Measurements from ENCODE around the gene STPG1.

Gene STPG1

GRCh38 chr1:24426744-24427544 is 13.4 kb upstream of the STPG1 start:
- no peaks in the 10 kb centered on the region for H3K4me1 ChIP-seq (ENCODE audit: insufficient read depth, poor library complexity, severe bottlenecking)
- DNase-seq (ENCODE audit: low spot score) = no peak
- H3K27me3 ChIP-seq (ENCODE audit: insufficient read depth, poor library complexity, severe bottlenecking) = no peaks in the 10 kb centered on the region
- H3K9me3 ChIP-seq (ENCODE audit: severe bottlenecking) = no peaks in the 10 kb centered on the region
- no peak for ATAC-seq (ENCODE audit: low read depth)
- H3K36me3 ChIP-seq (ENCODE audit: low read depth) = peaks cover 21% of the 10 kb centered on the region
- H3K4me3 ChIP-seq (ENCODE audit: severe bottlenecking) = no peak overlapping the region
- TF ChIP-seq CTCF (IDR thresholded peaks at IDR 0.05; ENCODE audit: poor library complexity, severe bottlenecking) = no peak
- H3K27ac ChIP-seq (ENCODE audit: poor library complexity, severe bottlenecking) = no peak overlapping the region

GRCh38 chr1:24425922-24426321 is 12.3 kb upstream of the STPG1 start:
- no peaks in the 10 kb centered on the region for H3K4me1 ChIP-seq (ENCODE audit: insufficient read depth, poor library complexity, severe bottlenecking)
- H3K27ac ChIP-seq (ENCODE audit: poor library complexity, severe bottlenecking) = no peak overlapping the region
- H3K4me3 ChIP-seq (ENCODE audit: severe bottlenecking) = no peak overlapping the region
- TF ChIP-seq CTCF (IDR thresholded peaks at IDR 0.05; ENCODE audit: poor library complexity, severe bottlenecking) = no peak
- DNase-seq (ENCODE audit: low spot score) (no peak), ATAC-seq (ENCODE audit: low read depth) (no peak)
- no peaks in the 10 kb centered on the region for H3K9me3 ChIP-seq (ENCODE audit: severe bottlenecking)
- H3K27me3 ChIP-seq (ENCODE audit: insufficient read depth, poor library complexity, severe bottlenecking) = no peaks in the 10 kb centered on the region
- H3K36me3 ChIP-seq (ENCODE audit: low read depth) = peaks cover 27% of the 10 kb centered on the region

- ATAC-seq (ENCODE audit: low read depth) = no peak
Observed at GRCh38 chr1:24425441-24425840, 11.9 kb upstream of the STPG1 start.

GRCh38 chr1:24424990-24425389 is 11.4 kb upstream of the STPG1 start:
- ATAC-seq (ENCODE audit: low read depth) (no peak), DNase-seq (ENCODE audit: low spot score) (no peak)
- Histone ChIP-seq H3K4me3 (ENCODE audit: severe bottlenecking) (no peak overlapping the region), H3K27me3 (ENCODE audit: insufficient read depth, poor library complexity, severe bottlenecking) (no peaks in the 10 kb centered on the region), H3K4me1 (ENCODE audit: insufficient read depth, poor library complexity, severe bottlenecking) (no peaks in the 10 kb centered on the region), H3K27ac (ENCODE audit: poor library complexity, severe bottlenecking) (no peak overlapping the region), H3K9me3 (ENCODE audit: severe bottlenecking) (no peaks in the 10 kb centered on the region), H3K36me3 (ENCODE audit: low read depth) (peaks cover 36% of the 10 kb centered on the region)
- no peak for TF ChIP-seq CTCF (IDR thresholded peaks at IDR 0.05; ENCODE audit: poor library complexity, severe bottlenecking)

More at GRCh38 chr1:24425441-24425840, 11.9 kb upstream of the STPG1 start:
- no peak for DNase-seq (ENCODE audit: low spot score)
- no peak for TF ChIP-seq CTCF (IDR thresholded peaks at IDR 0.05; ENCODE audit: poor library complexity, severe bottlenecking)
- H3K4me3 ChIP-seq (ENCODE audit: severe bottlenecking) = no peak overlapping the region
- H3K9me3 ChIP-seq (ENCODE audit: severe bottlenecking) = no peaks in the 10 kb centered on the region
- peaks cover 32% of the 10 kb centered on the region for H3K36me3 ChIP-seq (ENCODE audit: low read depth)
- H3K27me3 ChIP-seq (ENCODE audit: insufficient read depth, poor library complexity, severe bottlenecking) = no peaks in the 10 kb centered on the region
- no peak overlapping the region for H3K27ac ChIP-seq (ENCODE audit: poor library complexity, severe bottlenecking)
- H3K4me1 ChIP-seq (ENCODE audit: insufficient read depth, poor library complexity, severe bottlenecking) = no peaks in the 10 kb centered on the region

- Histone ChIP-seq H3K4me3 (ENCODE audit: severe bottlenecking) (no peak overlapping the region), H3K27me3 (ENCODE audit: insufficient read depth, poor library complexity, severe bottlenecking) (no peaks in the 10 kb centered on the region), H3K36me3 (ENCODE audit: low read depth) (peaks cover 44% of the 10 kb centered on the region), H3K27ac (ENCODE audit: poor library complexity, severe bottlenecking) (no peak overlapping the region), H3K9me3 (ENCODE audit: severe bottlenecking) (no peaks in the 10 kb centered on the region), H3K4me1 (ENCODE audit: insufficient read depth, poor library complexity, severe bottlenecking) (peaks cover 5% of the 10 kb centered on the region)
- TF ChIP-seq CTCF (IDR thresholded peaks at IDR 0.05; ENCODE audit: poor library complexity, severe bottlenecking) = no peak
- DNase-seq (ENCODE audit: low spot score) (no peak), ATAC-seq (ENCODE audit: low read depth) (no peak)
Observed at GRCh38 chr1:24424207-24424606, 10.6 kb upstream of the STPG1 start.

All from RWPE2 (cell line).